SK-N-SH (cell line): ENCODE measurements around the gene PLA2G4C. TPM values are rescaled to one million over a fixed set of nuclear protein-coding genes. Genes with fewer than 3 reads are reported as not detected.

Experiments used
- CTCF ChIA-PET: fragments of 300-600, 350-600 bp; formaldehyde crosslinking; extraction: SDS; loops from one replicate; lab custom pipeline; 2021; lab: Yijun Ruan, JAX
- POLR2A ChIA-PET: fragments of 350-600 bp; sonication (Branson Sonifier 250); formaldehyde crosslinking; extraction: SDS; loops from one replicate; lab custom pipeline; 2020; ENCODE audit warnings: antibody characterized with exemption, inconsistent platforms; lab: Yijun Ruan, JAX
- DNase-seq: peaks from one replicate; pipeline ENCODE4 v3.0.0; 2012
- H2AFZ ChIP-seq: fragments of 200-600 bp; sonication (generic); 2 replicates; pipeline ENCODE4 v1.8.1; 2016; ENCODE audit warnings: antibody characterized with exemption, mild to moderate bottlenecking, low read depth
- H3F3A ChIP-seq: fragments of 200-600 bp; sonication (generic); replicated peaks from 2 replicates; pipeline ENCODE3; 2016; ENCODE audit warnings: antibody characterized with exemption, mild to moderate bottlenecking; ENCODE audit not compliant: insufficient read depth
- H3K27ac ChIP-seq, 2 experiments: fragments of 200-500 bp in 1 of 2; fragments of 200-600 bp in 1 of 2; sonication (Bioruptor generic) in 1 of 2; sonication (generic), shearing (Covaris generic) in 1 of 2; 2 replicates each; pipeline versions ENCODE4 v1.5.1 to v1.6.1; 2014 to 2016; ENCODE audit warnings: low read depth in 2 of 2, inconsistent platforms in 1 of 2, low read length in 1 of 2, mild to moderate bottlenecking in 1 of 2, mixed read lengths in 1 of 2
- H3K27me3 ChIP-seq: fragments of 200-600 bp; sonication (generic), shearing (Covaris generic); 2 replicates; pipeline ENCODE4 v1.6.1; 2016; ENCODE audit warnings: mixed run types; ENCODE audit not compliant: insufficient read depth
- H3K36me3 ChIP-seq, 2 experiments: fragments of 200-500 bp in 1 of 2; fragments of 200-600 bp in 1 of 2; sonication (Bioruptor generic) in 1 of 2; sonication (generic) in 1 of 2; replicated peaks in 1 of 2; 2 replicates each; pipeline versions ENCODE3 to v1.5.1; 2014 to 2016; ENCODE audit warnings: low read length in 1 of 2, mild to moderate bottlenecking in 1 of 2; ENCODE audit not compliant: insufficient read depth in 2 of 2, control insufficient read depth in 1 of 2
- H3K4me1 ChIP-seq, 2 experiments: fragments of 200-500 bp in 1 of 2; fragments of 200-600 bp in 1 of 2; sonication (Bioruptor generic) in 1 of 2; sonication (generic), shearing (Covaris generic) in 1 of 2; 2 replicates each; pipeline versions ENCODE4 v1.5.1 to v1.6.1; 2014 to 2016; ENCODE audit warnings: low read depth in 1 of 2, low read length in 1 of 2, mixed run types in 1 of 2; ENCODE audit not compliant: insufficient read depth in 2 of 2, control insufficient read depth in 1 of 2
- H3K4me2 ChIP-seq: fragments of 200-600 bp; sonication (generic), shearing (Covaris generic); 2 replicates; pipeline ENCODE4 v1.6.1; 2017; ENCODE audit warnings: mixed run types
- H3K4me3 ChIP-seq, 2 experiments: fragments of 200-500 bp in 1 of 2; fragments of 200-600 bp in 1 of 2; sonication (Bioruptor generic) in 1 of 2; sonication (generic), shearing (Covaris generic) in 1 of 2; 2 replicates each; pipeline versions ENCODE4 v1.5.1 to v1.8.1; 2014 to 2016; ENCODE audit warnings: low read depth in 2 of 2, inconsistent platforms in 1 of 2, low read length in 1 of 2, mild to moderate bottlenecking in 1 of 2, mixed read lengths in 1 of 2, moderate library complexity in 1 of 2
- H3K79me2 ChIP-seq: fragments of 200-600 bp; sonication (generic); 2 replicates; pipeline ENCODE4 v1.8.1; 2017; ENCODE audit warnings: mild to moderate bottlenecking; ENCODE audit not compliant: insufficient read depth
- H3K9ac ChIP-seq: fragments of 200-600 bp; sonication (generic); 2 replicates; pipeline ENCODE4 v1.6.1; 2017; ENCODE audit warnings: mixed run types
- H3K9me2 ChIP-seq: fragments of 200-600 bp; sonication (generic); 2 replicates; pipeline ENCODE4 v1.6.1; 2017; ENCODE audit warnings: mixed run types
- H3K9me3 ChIP-seq: fragments of 200-600 bp; sonication (generic); 2 replicates; pipeline ENCODE4 v1.6.1; 2017; ENCODE audit warnings: mixed run types, mild to moderate bottlenecking, moderate library complexity
- H4K20me1 ChIP-seq: fragments of 200-600 bp; sonication (generic); 2 replicates; pipeline ENCODE4 v1.6.1; 2017; ENCODE audit warnings: mild to moderate bottlenecking, mixed run types; ENCODE audit not compliant: insufficient read depth
- CHD2 ChIP-seq: fragments of 150-350 bp; IDR thresholded peaks from 2 replicates; pipeline ENCODE4 v1.6.1; 2018; ENCODE audit warnings: low read length; ENCODE audit not compliant: partially characterized antibody
- ELF1 ChIP-seq: IDR thresholded peaks from 2 replicates; pipeline ENCODE4 v1.4.0; 2012
- EZH2phosphoT487 ChIP-seq: fragments of 200-600 bp; sonication (generic); IDR thresholded peaks from 2 replicates; pipeline ENCODE4 v1.6.1; 2017; ENCODE audit warnings: low read depth, mixed run types, mild to moderate bottlenecking, antibody characterized with exemption, moderate library complexity, borderline replicate concordance
- FOSL2 ChIP-seq: IDR thresholded peaks from 2 replicates; pipeline ENCODE4 v1.4.0; 2012; ENCODE audit warnings: low read depth, mild to moderate bottlenecking, moderate library complexity, borderline replicate concordance
- FOXJ3 ChIP-seq: sonication (generic); formaldehyde crosslinking; IDR thresholded peaks from 2 replicates; pipeline ENCODE4 v1.5.1; 2020; ENCODE audit warnings: mild to moderate bottlenecking, missing genetic modification reagents
- GABPA ChIP-seq: IDR thresholded peaks from 2 replicates; pipeline ENCODE4 v1.4.0; 2012; ENCODE audit warnings: low read depth, mild to moderate bottlenecking
- GATA2 ChIP-seq: sonication (generic); formaldehyde crosslinking; IDR thresholded peaks from 2 replicates; pipeline ENCODE4 v1.5.0; 2020; ENCODE audit warnings: mild to moderate bottlenecking, missing genetic modification reagents
- JUND ChIP-seq: IDR thresholded peaks from 2 replicates; pipeline ENCODE4 v1.4.0; 2012
- NFIC ChIP-seq: IDR thresholded peaks from 2 replicates; pipeline ENCODE4 v1.4.0; 2012; ENCODE audit warnings: borderline replicate concordance
- RFX5 ChIP-seq: IDR thresholded peaks from 2 replicates; pipeline ENCODE4 v1.6.1; 2012; ENCODE audit warnings: mild to moderate bottlenecking, improper control_type of control experiment, low read length
- RXRA ChIP-seq: IDR thresholded peaks from 2 replicates; pipeline ENCODE4 v1.4.0; 2012; ENCODE audit warnings: low read depth, mild to moderate bottlenecking, borderline replicate concordance
- SIN3A ChIP-seq: IDR thresholded peaks from 2 replicates; pipeline ENCODE4 v1.6.1; 2012; ENCODE audit warnings: low read depth, mild to moderate bottlenecking, low read length, moderate library complexity, borderline replicate concordance
- TAF1 ChIP-seq: IDR thresholded peaks from 2 replicates; pipeline ENCODE4 v1.6.1; 2012; ENCODE audit warnings: low read depth, mild to moderate bottlenecking, low read length, moderate library complexity, borderline replicate concordance
- YY1 ChIP-seq: IDR thresholded peaks from 2 replicates; pipeline ENCODE4 v1.4.0; 2012; ENCODE audit warnings: low read depth, mild to moderate bottlenecking
- WGBS: methylation state at CpG from one replicate; pipeline ENCODE4 v1.1.6; 2017; ENCODE audit warnings: low lambda C conversion rate; 5-methylcytosine and 5-hydroxymethylcytosine counted together
- polyA plus RNA-seq, 3 experiments: library from polyadenylated mRNA; depleted of rRNA; stranded (reverse); fragments of >200 nt; gene quantifications; 2 replicates each; pipeline ENCODE4 v1.2.3, GENCODE V29; 2012
- TF ChIP-seq, protein P1 (sequence below): fragments of 150-350 bp; IDR thresholded peaks from 2 replicates; pipeline ENCODE4 v1.6.1; 2017; ENCODE audit warnings: antibody characterized with exemption, low read length, low read depth, borderline replicate concordance
- TF ChIP-seq, protein P2 (sequence below): IDR thresholded peaks from 2 replicates; pipeline ENCODE4; 2012
- TF ChIP-seq, protein P3 (sequence below): IDR thresholded peaks from 2 replicates; pipeline ENCODE4 v1.4.0; 2012; ENCODE audit warnings: low read depth, borderline replicate concordance
- TF ChIP-seq, protein P4 (sequence below): IDR thresholded peaks from 2 replicates; pipeline ENCODE4 v1.4.0; 2012; ENCODE audit warnings: low read depth, borderline replicate concordance
- TF ChIP-seq, protein P5 (sequence below): IDR thresholded peaks from 2 replicates; pipeline ENCODE4 v1.4.0; 2012; ENCODE audit warnings: low read depth

PLA2G4C gene
- polyA plus RNA-seq, 1 of the 3 experiments (the other 2 are of a cell fraction), result 6.1 TPM

DNA sequence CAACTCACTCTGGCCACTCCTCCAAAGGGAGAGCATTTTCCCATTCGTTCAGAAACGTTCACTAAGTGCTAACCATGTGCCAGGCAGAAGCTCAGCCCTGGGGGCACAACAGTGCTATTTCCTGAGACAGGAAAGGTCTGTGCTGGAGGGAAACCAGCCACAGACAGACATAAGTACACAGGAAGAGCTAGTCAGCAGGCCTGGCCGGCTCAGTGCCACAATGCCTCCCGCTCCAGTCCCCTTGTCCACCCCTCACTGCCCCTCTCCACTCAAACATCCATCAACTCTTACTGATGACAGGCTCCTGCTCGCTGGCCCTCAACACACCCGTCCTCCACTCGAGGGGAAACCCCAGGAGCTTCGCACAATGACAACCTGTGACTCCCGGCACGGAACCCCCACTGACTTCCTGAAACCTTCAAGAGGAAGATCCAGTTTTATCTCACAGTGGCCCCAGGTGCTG, 11.3 kb upstream of the PLA2G4C start:
- POLR2A ChIA-PET, result no interaction called here
- no peaks in the 10 kb centered on the region for H3K9me2 ChIP-seq
- no peaks in the 10 kb centered on the region; a peak in 1 of 4 replicates for H3K4me1 ChIP-seq
- no peak overlapping the region for H3K27ac ChIP-seq
- CTCF ChIA-PET, result interaction anchor here (3.2 kb wide), 1 partner anchor 13 kb away, joined by 32 read pairs; the partner anchor contains the start of gene PLA2G4C
- no peak overlapping the region for H3K9ac ChIP-seq
- no peaks in the 10 kb centered on the region for H3F3A ChIP-seq
- H3K9me3 ChIP-seq, result no peaks in the 10 kb centered on the region
- 83% methylated on average over 9 of the region's 10 CpGs for WGBS
- H3K79me2 ChIP-seq, result no peaks in the 10 kb centered on the region
- TF ChIP-seq FOSL2 (no peak), TAF1 (no peak), GABPA (no peak), GATA2 (no peak), ELF1 (no peak), EZH2phosphoT487 (no peak), JUND (no peak), NFIC (no peak), CHD2 (no peak), YY1 (no peak), RFX5 (no peak), FOXJ3 (CRISPR knock-in tag) (no peak), RXRA (no peak), SIN3A (no peak)
- TF ChIP-seq, protein P1, sequence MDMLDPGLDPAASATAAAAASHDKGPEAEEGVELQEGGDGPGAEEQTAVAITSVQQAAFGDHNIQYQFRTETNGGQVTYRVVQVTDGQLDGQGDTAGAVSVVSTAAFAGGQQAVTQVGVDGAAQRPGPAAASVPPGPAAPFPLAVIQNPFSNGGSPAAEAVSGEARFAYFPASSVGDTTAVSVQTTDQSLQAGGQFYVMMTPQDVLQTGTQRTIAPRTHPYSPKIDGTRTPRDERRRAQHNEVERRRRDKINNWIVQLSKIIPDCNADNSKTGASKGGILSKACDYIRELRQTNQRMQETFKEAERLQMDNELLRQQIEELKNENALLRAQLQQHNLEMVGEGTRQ, result no peak
- TF ChIP-seq, protein P2, sequence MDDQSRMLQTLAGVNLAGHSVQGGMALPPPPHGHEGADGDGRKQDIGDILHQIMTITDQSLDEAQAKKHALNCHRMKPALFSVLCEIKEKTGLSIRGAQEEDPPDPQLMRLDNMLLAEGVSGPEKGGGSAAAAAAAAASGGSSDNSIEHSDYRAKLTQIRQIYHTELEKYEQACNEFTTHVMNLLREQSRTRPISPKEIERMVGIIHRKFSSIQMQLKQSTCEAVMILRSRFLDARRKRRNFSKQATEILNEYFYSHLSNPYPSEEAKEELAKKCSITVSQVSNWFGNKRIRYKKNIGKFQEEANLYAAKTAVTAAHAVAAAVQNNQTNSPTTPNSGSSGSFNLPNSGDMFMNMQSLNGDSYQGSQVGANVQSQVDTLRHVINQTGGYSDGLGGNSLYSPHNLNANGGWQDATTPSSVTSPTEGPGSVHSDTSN, result no peak
- TF ChIP-seq, protein P3, sequence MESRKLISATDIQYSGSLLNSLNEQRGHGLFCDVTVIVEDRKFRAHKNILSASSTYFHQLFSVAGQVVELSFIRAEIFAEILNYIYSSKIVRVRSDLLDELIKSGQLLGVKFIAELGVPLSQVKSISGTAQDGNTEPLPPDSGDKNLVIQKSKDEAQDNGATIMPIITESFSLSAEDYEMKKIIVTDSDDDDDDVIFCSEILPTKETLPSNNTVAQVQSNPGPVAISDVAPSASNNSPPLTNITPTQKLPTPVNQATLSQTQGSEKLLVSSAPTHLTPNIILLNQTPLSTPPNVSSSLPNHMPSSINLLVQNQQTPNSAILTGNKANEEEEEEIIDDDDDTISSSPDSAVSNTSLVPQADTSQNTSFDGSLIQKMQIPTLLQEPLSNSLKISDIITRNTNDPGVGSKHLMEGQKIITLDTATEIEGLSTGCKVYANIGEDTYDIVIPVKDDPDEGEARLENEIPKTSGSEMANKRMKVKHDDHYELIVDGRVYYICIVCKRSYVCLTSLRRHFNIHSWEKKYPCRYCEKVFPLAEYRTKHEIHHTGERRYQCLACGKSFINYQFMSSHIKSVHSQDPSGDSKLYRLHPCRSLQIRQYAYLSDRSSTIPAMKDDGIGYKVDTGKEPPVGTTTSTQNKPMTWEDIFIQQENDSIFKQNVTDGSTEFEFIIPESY, result no peak
- TF ChIP-seq, protein P4, sequence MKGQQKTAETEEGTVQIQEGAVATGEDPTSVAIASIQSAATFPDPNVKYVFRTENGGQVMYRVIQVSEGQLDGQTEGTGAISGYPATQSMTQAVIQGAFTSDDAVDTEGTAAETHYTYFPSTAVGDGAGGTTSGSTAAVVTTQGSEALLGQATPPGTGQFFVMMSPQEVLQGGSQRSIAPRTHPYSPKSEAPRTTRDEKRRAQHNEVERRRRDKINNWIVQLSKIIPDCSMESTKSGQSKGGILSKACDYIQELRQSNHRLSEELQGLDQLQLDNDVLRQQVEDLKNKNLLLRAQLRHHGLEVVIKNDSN, result no peak
- TF ChIP-seq, protein P5, sequence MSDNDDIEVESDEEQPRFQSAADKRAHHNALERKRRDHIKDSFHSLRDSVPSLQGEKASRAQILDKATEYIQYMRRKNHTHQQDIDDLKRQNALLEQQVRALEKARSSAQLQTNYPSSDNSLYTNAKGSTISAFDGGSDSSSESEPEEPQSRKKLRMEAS, result no peak
- no peaks in the 10 kb centered on the region for H4K20me1 ChIP-seq
- H3K4me2 ChIP-seq, result no peak overlapping the region
- no peak for DNase-seq
- H3K36me3 ChIP-seq, result peaks cover 3 to 13% of the 10 kb centered on the region in 2 experiments
- no peak overlapping the region for H2AFZ ChIP-seq
- no peak overlapping the region for H3K4me3 ChIP-seq
- no peaks in the 10 kb centered on the region for H3K27me3 ChIP-seq
